ENCODE measurements around the gene CERS2. TPM values are rescaled to one million over a fixed set of nuclear protein-coding genes. Genes with fewer than 3 reads are reported as not detected.

The CERS2 gene
- total RNA-seq, 1 donor from 2014 or later = 76.0 TPM

DNA sequence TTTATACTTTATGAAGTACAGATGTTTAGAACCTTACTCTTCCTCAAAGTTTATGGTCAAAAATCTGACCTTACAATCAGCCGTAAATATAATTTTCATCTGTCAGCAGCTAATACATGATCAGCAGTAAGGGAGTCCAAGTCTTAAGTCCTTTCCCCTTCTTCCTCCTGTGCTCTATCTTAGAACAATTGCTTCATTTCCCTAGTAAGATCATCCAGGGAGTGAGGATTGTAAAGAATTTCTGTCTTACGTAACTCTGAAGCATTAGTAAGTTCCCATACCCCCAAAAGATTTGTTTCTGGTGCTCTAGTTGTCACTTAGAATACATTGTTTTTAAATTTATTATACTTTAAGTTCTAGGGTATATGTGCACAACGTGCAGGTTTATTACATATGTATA is 46.3 kb downstream of the CERS2 start:
- DNase-seq (ENCODE audit: low spot score) = no peak
- intact Hi-C loops (cut with DNase I) = loop anchor here (5.0 to 10.0 kb wide), 2 partner anchors 51 to 303 kb away; partner anchors contain the start of genes ARNT and ENSA

DNA sequence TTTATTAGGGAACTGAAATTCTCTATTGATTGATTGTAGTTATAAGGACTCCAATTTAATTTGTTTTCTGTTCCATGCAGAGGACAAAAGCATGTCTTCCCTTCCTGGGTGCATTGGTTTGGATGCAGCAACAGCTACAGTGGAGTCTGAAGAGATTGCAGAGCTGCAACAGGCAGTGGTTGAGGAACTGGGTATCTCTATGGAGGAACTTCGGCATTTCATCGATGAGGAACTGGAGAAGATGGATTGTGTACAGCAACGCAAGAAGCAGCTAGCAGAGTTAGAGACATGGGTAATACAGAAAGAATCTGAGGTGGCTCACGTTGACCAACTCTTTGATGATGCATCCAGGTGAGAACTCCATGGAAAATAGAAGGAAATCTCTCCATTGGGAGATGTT is 47.0 kb downstream of the CERS2 start:
- intact Hi-C loops (cut with DNase I) = loop anchor here (2.0 to 10.0 kb wide), 3 partner anchors 45 to 303 kb away; partner anchors contain the start of genes ARNT and ENSA

DNA sequence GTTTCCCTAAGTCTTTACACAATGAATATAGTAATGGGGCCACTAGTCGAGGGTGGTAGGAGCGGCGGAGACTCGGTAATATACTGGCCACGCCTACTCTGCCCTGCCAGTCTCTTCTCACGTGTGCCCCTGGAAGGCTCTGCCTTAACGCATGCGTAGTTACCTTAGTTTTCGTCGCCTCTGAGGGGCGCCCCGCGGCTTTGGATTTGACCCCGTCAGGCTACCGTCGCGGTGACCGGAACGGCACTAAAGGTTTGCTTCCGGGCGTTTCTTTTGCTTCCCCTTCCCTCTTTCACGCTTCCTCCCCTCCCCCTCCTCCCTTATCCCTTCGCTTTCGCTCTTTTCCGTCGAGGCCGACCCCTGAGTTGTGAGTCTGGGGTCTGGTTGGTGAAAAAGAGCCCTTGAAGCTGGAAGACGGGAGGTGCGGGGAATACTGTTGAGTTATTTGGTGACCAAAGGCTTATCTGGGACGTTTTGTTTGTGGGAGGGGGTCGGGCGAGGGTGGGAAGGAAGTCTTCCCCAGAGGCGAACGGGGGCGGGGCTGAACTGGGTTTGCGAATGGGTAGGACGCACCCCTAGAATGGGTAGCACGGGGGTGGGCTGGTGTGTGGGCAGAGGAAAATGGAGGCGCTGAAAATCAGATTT is 48.4 kb downstream of the CERS2 start, which contains the start of gene SETDB1:
Gene SETDB1 (plus strand): TSS at position 267 of the 645 bp plus-strand sequence. CDS start 1,352 bp downstream, outside the sequence.
- intact Hi-C loops (cut with DNase I) = loop anchor here (2.0 to 10.0 kb wide), 3 partner anchors 47 to 301 kb away; partner anchors contain the start of genes ARNT and ENSA
- DNase-seq (ENCODE audit: low spot score) = peak; percentile 96

More for the DNA sequence above, 47.0 kb downstream of the CERS2 start:
- no peak for DNase-seq (ENCODE audit: low spot score)

DNA sequence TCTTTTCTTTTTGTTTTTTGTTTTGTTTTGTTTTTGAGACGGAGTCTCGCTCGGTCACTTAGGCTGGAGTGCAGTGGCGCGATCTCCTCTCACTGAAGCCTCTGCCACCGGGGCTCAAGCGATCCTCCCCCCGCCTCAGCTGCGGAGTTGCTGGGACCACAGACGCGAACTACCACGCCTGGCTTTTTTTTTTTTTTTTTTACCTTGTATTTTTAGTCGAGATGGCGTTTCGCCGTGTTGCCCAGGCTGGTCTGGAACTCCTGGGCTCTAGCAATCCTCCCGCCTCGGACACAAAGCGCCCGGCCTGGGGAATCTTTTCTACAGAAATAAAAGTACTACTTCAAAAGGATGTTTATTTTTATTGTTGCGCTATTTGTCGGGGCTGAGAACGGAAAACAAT is 49.6 kb downstream of the CERS2 start:
- no peak for DNase-seq (ENCODE audit: low spot score)
- intact Hi-C loops (cut with DNase I) = loop anchor here (5.0 to 10.0 kb wide), 2 partner anchors 48 to 300 kb away; partner anchors contain the start of genes ARNT and ENSA

DNA sequence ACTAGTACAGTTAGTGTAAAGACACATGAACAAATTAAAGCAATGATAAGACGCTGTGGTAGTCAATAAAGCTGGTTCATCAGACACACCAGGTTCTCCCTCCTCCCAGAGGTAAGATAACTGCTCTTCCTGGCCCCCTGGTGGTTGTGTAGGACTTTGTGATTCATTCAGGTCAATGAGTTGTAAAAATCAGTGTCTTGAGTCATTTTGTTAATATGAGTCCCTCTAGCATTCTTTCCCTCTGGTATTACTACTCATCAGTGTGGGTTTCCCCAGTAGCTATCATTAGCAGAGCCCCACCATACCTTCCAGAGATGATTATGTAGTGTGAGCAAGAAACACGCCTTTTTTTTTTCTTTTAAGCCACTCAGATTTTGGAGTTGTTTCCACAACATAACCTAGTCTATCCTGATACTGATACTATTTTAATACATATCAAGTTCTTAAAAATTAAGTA is 52.1 kb downstream of the CERS2 start:
- intact Hi-C loops (cut with DNase I) = loop anchor here (10.0 kb wide), 1 partner anchor 298 kb away; the partner anchor contains the start of gene ENSA
- DNase-seq (ENCODE audit: low spot score) = no peak

DNA sequence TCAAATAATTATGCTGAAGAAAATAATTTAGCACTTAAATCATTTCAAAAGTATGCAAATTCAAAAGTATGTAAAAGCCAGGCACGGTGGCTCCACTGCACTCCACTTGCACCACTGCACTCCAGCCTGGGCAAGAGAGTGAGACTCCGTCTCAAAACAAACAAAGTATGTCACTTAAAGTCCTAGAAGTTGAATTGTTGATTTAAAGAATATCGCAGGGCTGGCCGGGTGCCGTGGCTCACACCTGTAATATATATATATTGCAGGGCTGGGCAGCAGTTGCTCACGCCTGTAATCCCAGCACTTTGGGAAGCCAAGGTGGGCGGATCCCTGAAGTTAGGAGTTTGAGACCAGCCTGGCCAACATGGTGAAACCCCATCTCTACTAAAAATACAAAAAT is 57.2 kb downstream of the CERS2 start:
- DNase-seq (ENCODE audit: low spot score) = no peak
- intact Hi-C loops (cut with DNase I) = no loop called here

Other genes with a start within 250 kb of the CERS2 start
- 18.9 TPM for gene CTSS, start 209.1 kb downstream of the CERS2 start, total RNA-seq
- 10.8 TPM for gene CTSK, start 166.6 kb downstream of the CERS2 start, total RNA-seq
- gene ARNT, start 98.2 kb downstream of the CERS2 start, total RNA-seq = 32.0 TPM
- gene CTXND2, start 87.7 kb downstream of the CERS2 start, total RNA-seq = not detected
- gene SETDB1, start 48.5 kb downstream of the CERS2 start, total RNA-seq = 15.5 TPM
- gene ANXA9, start 7.5 kb upstream of the CERS2 start, total RNA-seq = 0.16 TPM
- 49.1 TPM for gene MINDY1, start 32.1 kb upstream of the CERS2 start, total RNA-seq
- gene PRUNE1, start 33.6 kb upstream of the CERS2 start, total RNA-seq = 31.0 TPM
- gene BNIPL, start 61.8 kb upstream of the CERS2 start, total RNA-seq = 0.32 TPM
- gene C1orf56, start 72.9 kb upstream of the CERS2 start, total RNA-seq = 8.9 TPM
- gene CDC42SE1, start 84.8 kb upstream of the CERS2 start, total RNA-seq = 44.2 TPM
- gene MLLT11, start 85.6 kb upstream of the CERS2 start, total RNA-seq = 58.7 TPM
- gene GABPB2, start 95.9 kb upstream of the CERS2 start, total RNA-seq = 11.7 TPM
- gene SEMA6C, start 171.8 kb upstream of the CERS2 start, total RNA-seq = 46.5 TPM
- 0.86 TPM for gene TNFAIP8L2, start 181.8 kb upstream of the CERS2 start, total RNA-seq
- gene LYSMD1, start 191.1 kb upstream of the CERS2 start, total RNA-seq = 12.5 TPM
- 20.7 TPM for gene SCNM1, start 191.3 kb upstream of the CERS2 start, total RNA-seq
- not detected for gene TMOD4, start 201.1 kb upstream of the CERS2 start, total RNA-seq
- 34.1 TPM for gene VPS72, start 215.4 kb upstream of the CERS2 start, total RNA-seq
- gene PIP5K1A, start 223.7 kb upstream of the CERS2 start, total RNA-seq = 40.6 TPM